Measurements from ENCODE around the gene PICK1. TPM values are rescaled to one million over a fixed set of nuclear protein-coding genes. Genes with fewer than 3 reads are reported as not detected.

Gene PICK1
- total and polyA plus RNA-seq, 2 of the 13 experiments (the other 11 are each of a cell fraction or from before 2014, with no cell fraction given): 19.3 to 25.3 TPM

DNA sequence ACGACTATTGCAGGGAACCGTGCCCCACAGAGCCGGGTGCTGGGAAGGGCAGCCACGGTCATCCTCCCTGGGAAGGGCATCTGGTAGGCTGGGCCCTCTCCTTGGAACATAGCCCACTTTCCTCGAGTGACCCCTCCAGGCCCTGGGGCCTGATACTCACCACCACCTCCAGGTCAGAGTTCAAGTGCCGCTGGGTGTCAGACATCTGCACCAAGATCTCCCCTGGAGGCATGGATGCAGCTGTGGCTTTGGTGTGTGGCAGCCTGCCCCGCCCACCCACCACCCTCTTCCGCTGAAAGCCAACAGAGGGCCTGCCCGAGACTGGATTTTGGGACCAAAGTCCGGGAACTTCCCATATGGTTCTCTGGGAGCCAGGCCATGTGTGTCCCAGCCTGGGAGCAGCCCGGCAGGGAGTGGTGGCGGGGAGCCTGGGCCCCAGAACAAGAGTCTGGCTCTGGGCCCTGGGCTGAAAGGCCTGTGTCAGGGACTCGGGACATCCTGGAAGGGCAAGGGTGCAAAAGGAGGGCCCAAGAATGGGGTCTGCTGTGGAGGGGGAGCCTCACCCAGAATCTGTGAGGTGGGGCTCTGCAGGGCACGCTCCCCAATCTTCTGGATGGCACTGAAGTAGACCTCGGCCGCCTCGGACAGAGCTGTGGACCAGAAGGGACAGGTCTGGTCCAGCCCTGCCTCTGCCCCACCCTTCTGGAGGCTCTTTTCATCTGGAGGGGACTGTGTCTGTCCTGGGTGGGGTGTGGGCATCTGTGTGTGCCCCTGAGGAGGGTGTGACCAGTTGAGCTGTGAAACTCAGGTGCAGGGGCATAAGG, 50.7 kb downstream of the PICK1 start (continued):
- TF ChIP-seq SYNCRIP (IDR thresholded peaks at IDR 0.05; ENCODE audit: insufficient read depth, low read depth, low read length) (no peak), MEF2D (CRISPR knock-in tag; IDR thresholded peaks at IDR 0.05) (no peak), MXI1 (IDR thresholded peaks at IDR 0.05; ENCODE audit: borderline replicate concordance, low read depth, low read length) (peak; percentile 92; the same call in 2 of the 3 replicates), ZNF530 (CRISPR knock-in tag; IDR thresholded peaks at IDR 0.05; ENCODE audit: low read depth) (no peak), ZNF652 (CRISPR knock-in tag; IDR thresholded peaks at IDR 0.05; ENCODE audit: borderline replicate concordance, low read depth) (peak; percentile 21; the same call in 1 of the 2 replicates), TGIF2 (CRISPR knock-in tag; IDR thresholded peaks at IDR 0.05) (peak; percentile 67), MIER2 (CRISPR knock-in tag; IDR thresholded peaks at IDR 0.05) (no peak), ZNF33B (CRISPR knock-in tag; IDR thresholded peaks at IDR 0.05) (no peak), TSC22D2 (CRISPR knock-in tag; IDR thresholded peaks at IDR 0.05; ENCODE audit: borderline replicate concordance) (peak; percentile 3; the same call in 1 of the 2 replicates), SMAD1 (CRISPR knock-in tag; IDR thresholded peaks at IDR 0.05; ENCODE audit: borderline replicate concordance, low read depth) (no peak), ZNF879 (CRISPR knock-in tag; IDR thresholded peaks at IDR 0.05) (no peak), SMC3 (IDR thresholded peaks at IDR 0.05; ENCODE audit: low read length) (no peak), NKX3-1 (CRISPR knock-in tag; IDR thresholded peaks at IDR 0.05) (no peak), POLR2AphosphoS2 (IDR thresholded peaks at IDR 0.05; ENCODE audit: low read depth, low read length) (no peak), ERF (CRISPR knock-in tag; IDR thresholded peaks at IDR 0.05) (peak; percentile 52; the same call in 1 of the 2 replicates), ZNF263 (CRISPR knock-in tag; IDR thresholded peaks at IDR 0.05) (0 out of 2 replicates have a peak, but pooled peaks have one; percentile 8)
- TF ChIP-seq, protein P1, sequence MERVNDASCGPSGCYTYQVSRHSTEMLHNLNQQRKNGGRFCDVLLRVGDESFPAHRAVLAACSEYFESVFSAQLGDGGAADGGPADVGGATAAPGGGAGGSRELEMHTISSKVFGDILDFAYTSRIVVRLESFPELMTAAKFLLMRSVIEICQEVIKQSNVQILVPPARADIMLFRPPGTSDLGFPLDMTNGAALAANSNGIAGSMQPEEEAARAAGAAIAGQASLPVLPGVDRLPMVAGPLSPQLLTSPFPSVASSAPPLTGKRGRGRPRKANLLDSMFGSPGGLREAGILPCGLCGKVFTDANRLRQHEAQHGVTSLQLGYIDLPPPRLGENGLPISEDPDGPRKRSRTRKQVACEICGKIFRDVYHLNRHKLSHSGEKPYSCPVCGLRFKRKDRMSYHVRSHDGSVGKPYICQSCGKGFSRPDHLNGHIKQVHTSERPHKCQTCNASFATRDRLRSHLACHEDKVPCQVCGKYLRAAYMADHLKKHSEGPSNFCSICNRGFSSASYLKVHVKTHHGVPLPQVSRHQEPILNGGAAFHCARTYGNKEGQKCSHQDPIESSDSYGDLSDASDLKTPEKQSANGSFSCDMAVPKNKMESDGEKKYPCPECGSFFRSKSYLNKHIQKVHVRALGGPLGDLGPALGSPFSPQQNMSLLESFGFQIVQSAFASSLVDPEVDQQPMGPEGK (CRISPR knock-in tag; IDR thresholded peaks at IDR 0.05): peak; percentile 79
- TF ChIP-seq, protein P2, sequence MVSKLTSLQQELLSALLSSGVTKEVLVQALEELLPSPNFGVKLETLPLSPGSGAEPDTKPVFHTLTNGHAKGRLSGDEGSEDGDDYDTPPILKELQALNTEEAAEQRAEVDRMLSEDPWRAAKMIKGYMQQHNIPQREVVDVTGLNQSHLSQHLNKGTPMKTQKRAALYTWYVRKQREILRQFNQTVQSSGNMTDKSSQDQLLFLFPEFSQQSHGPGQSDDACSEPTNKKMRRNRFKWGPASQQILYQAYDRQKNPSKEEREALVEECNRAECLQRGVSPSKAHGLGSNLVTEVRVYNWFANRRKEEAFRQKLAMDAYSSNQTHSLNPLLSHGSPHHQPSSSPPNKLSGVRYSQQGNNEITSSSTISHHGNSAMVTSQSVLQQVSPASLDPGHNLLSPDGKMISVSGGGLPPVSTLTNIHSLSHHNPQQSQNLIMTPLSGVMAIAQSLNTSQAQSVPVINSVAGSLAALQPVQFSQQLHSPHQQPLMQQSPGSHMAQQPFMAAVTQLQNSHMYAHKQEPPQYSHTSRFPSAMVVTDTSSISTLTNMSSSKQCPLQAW (CRISPR knock-in tag; IDR thresholded peaks at IDR 0.05): no peak; the same call in none of the 2 replicates
- TF ChIP-seq, protein P3, sequence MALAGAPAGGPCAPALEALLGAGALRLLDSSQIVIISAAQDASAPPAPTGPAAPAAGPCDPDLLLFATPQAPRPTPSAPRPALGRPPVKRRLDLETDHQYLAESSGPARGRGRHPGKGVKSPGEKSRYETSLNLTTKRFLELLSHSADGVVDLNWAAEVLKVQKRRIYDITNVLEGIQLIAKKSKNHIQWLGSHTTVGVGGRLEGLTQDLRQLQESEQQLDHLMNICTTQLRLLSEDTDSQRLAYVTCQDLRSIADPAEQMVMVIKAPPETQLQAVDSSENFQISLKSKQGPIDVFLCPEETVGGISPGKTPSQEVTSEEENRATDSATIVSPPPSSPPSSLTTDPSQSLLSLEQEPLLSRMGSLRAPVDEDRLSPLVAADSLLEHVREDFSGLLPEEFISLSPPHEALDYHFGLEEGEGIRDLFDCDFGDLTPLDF (CRISPR knock-in tag; IDR thresholded peaks at IDR 0.05): no peak
- TF ChIP-seq, protein P4, sequence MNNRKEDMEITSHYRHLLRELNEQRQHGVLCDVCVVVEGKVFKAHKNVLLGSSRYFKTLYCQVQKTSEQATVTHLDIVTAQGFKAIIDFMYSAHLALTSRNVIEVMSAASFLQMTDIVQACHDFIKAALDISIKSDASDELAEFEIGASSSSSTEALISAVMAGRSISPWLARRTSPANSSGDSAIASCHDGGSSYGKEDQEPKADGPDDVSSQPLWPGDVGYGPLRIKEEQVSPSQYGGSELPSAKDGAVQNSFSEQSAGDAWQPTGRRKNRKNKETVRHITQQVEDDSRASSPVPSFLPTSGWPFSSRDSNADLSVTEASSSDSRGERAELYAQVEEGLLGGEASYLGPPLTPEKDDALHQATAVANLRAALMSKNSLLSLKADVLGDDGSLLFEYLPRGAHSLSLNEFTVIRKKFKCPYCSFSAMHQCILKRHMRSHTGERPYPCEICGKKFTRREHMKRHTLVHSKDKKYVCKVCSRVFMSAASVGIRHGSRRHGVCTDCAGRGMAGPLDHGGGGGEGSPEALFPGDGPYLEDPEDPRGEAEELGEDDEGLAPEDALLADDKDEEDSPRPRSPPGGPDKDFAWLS (CRISPR knock-in tag; IDR thresholded peaks at IDR 0.05; ENCODE audit: borderline replicate concordance): no peak

All from HepG2 (cell line).